Measurements from ENCODE around the gene KCNG4.

DNA sequence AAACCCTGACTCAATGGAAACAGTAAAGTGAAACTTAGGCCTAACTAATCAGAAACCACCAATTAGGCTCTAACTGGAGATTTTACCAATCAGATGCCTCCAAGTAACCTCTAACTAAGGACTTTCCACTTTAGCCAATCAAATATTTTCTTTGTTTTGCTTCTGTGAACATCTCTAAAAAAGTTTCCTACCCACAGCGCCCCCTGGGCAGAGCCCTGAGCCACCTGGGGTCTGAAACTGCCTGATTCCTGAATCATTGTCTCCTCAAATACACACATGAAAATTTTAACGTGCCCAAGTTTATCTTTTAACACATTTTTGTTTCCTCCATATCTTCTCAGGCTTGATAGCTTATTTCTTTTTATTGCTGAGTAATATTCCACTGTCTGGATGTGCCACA, 29.8 kb downstream of the KCNG4 start:
- TF ChIP-seq CTCF (IDR thresholded peaks at IDR 0.05) = no peak
- no peak for TF ChIP-seq POLR2A (IDR thresholded peaks at IDR 0.05)
